Ishikawa (cell line): Measurements from ENCODE around the gene HOXB3.

ENCODE experiments used
- CEBPB ChIP-seq: IDR thresholded peaks from 2 replicates; pipeline ENCODE4 v1.6.1; 2012
- CREB1 ChIP-seq: IDR thresholded peaks from 2 replicates; pipeline ENCODE4 v1.6.1; 2012; ENCODE audit warnings: low read depth
- EGR1 ChIP-seq: IDR thresholded peaks from 2 replicates; pipeline ENCODE4 v1.6.1; 2012
- EP300 ChIP-seq: IDR thresholded peaks from 2 replicates; pipeline ENCODE4 v1.6.1; 2012; ENCODE audit warnings: borderline replicate concordance
- FOXM1 ChIP-seq: IDR thresholded peaks from 2 replicates; pipeline ENCODE4 v1.6.1; 2012; ENCODE audit warnings: low read depth, borderline replicate concordance
- NFIC ChIP-seq: IDR thresholded peaks from 2 replicates; pipeline ENCODE4 v1.6.1; 2012
- RAD21 ChIP-seq: IDR thresholded peaks from 2 replicates; pipeline ENCODE4 v1.6.1; 2012; ENCODE audit warnings: low read depth
- TAF1 ChIP-seq: IDR thresholded peaks from 2 replicates; pipeline ENCODE4 v1.6.1; 2012; ENCODE audit warnings: low read depth, mild to moderate bottlenecking
- TCF12 ChIP-seq: IDR thresholded peaks from 2 replicates; pipeline ENCODE4 v1.6.1; 2012; ENCODE audit warnings: low read depth
- TEAD4 ChIP-seq: IDR thresholded peaks from 2 replicates; pipeline ENCODE4 v1.6.1; 2012
- YY1 ChIP-seq: IDR thresholded peaks from 2 replicates; pipeline ENCODE4 v1.6.1; 2012; ENCODE audit warnings: low read depth
- ZBTB7A ChIP-seq: IDR thresholded peaks from 2 replicates; pipeline ENCODE4 v1.6.1; 2012; ENCODE audit warnings: low read depth
- TF ChIP-seq, protein P1 (sequence below): IDR thresholded peaks from 2 replicates; pipeline ENCODE4 v1.6.1; 2012
- TF ChIP-seq, protein P2 (sequence below): IDR thresholded peaks from 2 replicates; pipeline ENCODE4 v1.6.1; 2012; ENCODE audit warnings: low read depth, mild to moderate bottlenecking
- TF ChIP-seq, protein P3 (sequence below): IDR thresholded peaks from 2 replicates; pipeline ENCODE4 v1.6.1; 2012

The HOXB3 gene

DNA sequence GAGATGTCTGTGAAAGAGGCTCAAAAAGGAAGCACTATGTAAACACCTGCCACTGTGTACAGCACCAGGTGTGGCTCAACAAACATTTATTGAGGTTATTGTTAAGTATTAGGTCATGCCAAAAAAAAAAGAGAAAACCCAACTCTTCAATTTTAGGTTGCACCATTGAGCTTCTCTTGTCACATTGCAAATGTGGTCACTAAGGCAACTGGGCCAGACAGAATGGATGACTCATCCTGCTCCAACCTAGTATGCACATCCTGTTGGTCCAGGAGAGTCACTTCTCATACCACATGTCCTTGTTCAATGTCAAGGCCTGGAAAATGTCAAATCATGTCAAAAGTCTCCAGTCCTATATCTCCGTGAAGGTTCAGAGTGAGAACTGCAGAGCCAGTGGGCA, 84.3 kb downstream of the HOXB3 start:
- TF ChIP-seq TCF12 (no peak), YY1 (no peak), CEBPB (no peak), TAF1 (no peak), ZBTB7A (no peak), TEAD4 (no peak), NFIC (no peak), RAD21 (no peak), CREB1 (no peak), FOXM1 (no peak), EGR1 (no peak)
- TF ChIP-seq, protein P1, sequence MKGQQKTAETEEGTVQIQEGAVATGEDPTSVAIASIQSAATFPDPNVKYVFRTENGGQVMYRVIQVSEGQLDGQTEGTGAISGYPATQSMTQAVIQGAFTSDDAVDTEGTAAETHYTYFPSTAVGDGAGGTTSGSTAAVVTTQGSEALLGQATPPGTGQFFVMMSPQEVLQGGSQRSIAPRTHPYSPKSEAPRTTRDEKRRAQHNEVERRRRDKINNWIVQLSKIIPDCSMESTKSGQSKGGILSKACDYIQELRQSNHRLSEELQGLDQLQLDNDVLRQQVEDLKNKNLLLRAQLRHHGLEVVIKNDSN = no peak
- TF ChIP-seq, protein P2, sequence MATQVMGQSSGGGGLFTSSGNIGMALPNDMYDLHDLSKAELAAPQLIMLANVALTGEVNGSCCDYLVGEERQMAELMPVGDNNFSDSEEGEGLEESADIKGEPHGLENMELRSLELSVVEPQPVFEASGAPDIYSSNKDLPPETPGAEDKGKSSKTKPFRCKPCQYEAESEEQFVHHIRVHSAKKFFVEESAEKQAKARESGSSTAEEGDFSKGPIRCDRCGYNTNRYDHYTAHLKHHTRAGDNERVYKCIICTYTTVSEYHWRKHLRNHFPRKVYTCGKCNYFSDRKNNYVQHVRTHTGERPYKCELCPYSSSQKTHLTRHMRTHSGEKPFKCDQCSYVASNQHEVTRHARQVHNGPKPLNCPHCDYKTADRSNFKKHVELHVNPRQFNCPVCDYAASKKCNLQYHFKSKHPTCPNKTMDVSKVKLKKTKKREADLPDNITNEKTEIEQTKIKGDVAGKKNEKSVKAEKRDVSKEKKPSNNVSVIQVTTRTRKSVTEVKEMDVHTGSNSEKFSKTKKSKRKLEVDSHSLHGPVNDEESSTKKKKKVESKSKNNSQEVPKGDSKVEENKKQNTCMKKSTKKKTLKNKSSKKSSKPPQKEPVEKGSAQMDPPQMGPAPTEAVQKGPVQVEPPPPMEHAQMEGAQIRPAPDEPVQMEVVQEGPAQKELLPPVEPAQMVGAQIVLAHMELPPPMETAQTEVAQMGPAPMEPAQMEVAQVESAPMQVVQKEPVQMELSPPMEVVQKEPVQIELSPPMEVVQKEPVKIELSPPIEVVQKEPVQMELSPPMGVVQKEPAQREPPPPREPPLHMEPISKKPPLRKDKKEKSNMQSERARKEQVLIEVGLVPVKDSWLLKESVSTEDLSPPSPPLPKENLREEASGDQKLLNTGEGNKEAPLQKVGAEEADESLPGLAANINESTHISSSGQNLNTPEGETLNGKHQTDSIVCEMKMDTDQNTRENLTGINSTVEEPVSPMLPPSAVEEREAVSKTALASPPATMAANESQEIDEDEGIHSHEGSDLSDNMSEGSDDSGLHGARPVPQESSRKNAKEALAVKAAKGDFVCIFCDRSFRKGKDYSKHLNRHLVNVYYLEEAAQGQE = no peak
- TF ChIP-seq, protein P3, sequence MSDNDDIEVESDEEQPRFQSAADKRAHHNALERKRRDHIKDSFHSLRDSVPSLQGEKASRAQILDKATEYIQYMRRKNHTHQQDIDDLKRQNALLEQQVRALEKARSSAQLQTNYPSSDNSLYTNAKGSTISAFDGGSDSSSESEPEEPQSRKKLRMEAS = no peak

DNA sequence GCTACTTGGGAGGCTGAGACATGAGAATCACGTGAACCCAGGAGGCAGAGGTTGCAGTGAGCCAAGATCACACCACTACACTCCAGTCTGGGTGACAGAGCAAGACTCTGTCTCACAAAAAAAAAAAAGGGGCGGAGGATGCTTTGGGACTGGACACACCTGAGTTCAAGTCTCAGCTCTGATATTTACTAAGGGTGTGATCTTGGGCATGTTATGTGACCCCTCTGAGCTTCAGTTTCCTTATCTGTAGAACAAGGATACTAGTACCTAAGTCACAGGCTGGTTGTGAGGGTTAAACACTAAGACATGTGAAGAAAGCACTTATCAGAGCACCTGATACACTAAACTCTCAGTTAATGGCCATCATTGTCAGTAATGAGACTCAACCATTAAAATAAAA, 85.1 kb downstream of the HOXB3 start:
- TF ChIP-seq, protein P2 = no peak
- TF ChIP-seq, protein P1 = no peak
- TF ChIP-seq TEAD4 = no peak
- no peak for TF ChIP-seq FOXM1
- TF ChIP-seq RAD21 = no peak
- TF ChIP-seq TCF12 = no peak
- TF ChIP-seq TAF1 = no peak
- TF ChIP-seq CREB1 = no peak
- TF ChIP-seq ZBTB7A = no peak
- TF ChIP-seq, protein P3 = no peak
- no peak for TF ChIP-seq EGR1
- no peak for TF ChIP-seq EP300
- TF ChIP-seq CEBPB = no peak
- TF ChIP-seq NFIC = no peak
- no peak for TF ChIP-seq YY1

DNA sequence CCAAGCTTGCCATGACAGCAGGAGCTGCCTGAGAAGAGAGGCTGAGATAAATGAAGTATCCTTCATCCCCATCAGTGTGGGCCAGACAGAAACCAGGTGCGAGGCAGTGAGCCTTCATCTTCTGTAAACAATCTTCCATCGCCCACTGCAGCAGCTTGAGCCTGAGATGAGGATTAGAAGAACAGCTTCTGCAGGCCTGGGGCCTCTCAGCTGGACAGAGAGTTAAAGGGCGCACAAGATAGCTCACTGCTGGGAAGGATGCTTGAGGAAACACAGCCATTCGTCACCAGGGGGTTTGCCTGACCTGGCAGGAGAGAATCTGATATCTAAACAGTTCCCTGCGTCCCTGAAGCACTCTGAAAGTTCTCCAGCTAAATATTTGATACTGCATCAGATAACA, 86.3 kb downstream of the HOXB3 start:
- TF ChIP-seq TEAD4 = no peak
- TF ChIP-seq CEBPB = no peak
- TF ChIP-seq, protein P3 = no peak
- TF ChIP-seq TAF1 = no peak
- no peak for TF ChIP-seq ZBTB7A
- TF ChIP-seq NFIC = no peak
- no peak for TF ChIP-seq FOXM1
- TF ChIP-seq CREB1 = no peak
- no peak for TF ChIP-seq EGR1
- no peak for TF ChIP-seq RAD21
- TF ChIP-seq, protein P2 = no peak
- no peak for TF ChIP-seq YY1
- TF ChIP-seq EP300 = no peak
- TF ChIP-seq, protein P1 = no peak
- no peak for TF ChIP-seq TCF12

DNA sequence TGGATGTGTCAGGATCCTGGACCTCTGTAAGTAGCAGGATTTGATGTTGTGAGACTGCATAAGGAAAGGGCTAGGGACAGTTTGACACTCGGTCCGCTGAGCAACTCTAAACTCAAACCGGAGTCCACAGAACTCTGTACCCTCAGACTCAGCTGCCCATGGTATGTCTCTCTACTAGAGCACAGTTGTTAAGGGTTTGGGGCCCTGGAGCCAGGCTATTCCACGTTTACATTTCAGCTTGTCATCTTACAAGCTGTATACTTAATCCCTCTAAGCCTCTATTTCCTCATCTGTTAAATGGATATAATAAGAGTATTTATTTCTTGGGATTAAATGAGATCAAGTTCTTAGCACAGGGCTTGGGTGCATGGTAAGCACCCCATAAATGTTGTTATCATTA, 87.1 kb downstream of the HOXB3 start:
- no peak for TF ChIP-seq TCF12
